Suprapubic skin (tissue), 3 donors: ENCODE measurements around the gene NUTM2A.
"Not testable (repeated sequence)": the region's sequence is repeated elsewhere in the genome, so short reads cannot be mapped to it uniquely, and the experiment has no call there.

ENCODE experiments used
- EP300 ChIP-seq: sonication (generic); formaldehyde crosslinking; IDR thresholded peaks from one replicate; pipeline ENCODE4 v1.6.1; 2017; ENCODE audit warnings: antibody characterized with exemption
- POLR2A ChIP-seq, 2 donors: fragments of 450-650 bp; IDR thresholded peaks; one replicate each; pipeline ENCODE4 v1.6.1; 2017; ENCODE audit warnings: antibody characterized with exemption in 2 of 2, mild to moderate bottlenecking in 2 of 2, moderate library complexity in 2 of 2
- TF ChIP-seq, protein P1 (sequence below), 2 donors: fragments of 200-600 bp in 1 of 2; fragments of 450-650 bp in 1 of 2; sonication (generic) in 1 of 2; IDR thresholded peaks; one replicate each; pipeline ENCODE4 v1.5.1; 2016 to 2019; ENCODE audit warnings: antibody characterized with exemption in 2 of 2, mild to moderate bottlenecking in 1 of 2, moderate library complexity in 1 of 2

DNA sequence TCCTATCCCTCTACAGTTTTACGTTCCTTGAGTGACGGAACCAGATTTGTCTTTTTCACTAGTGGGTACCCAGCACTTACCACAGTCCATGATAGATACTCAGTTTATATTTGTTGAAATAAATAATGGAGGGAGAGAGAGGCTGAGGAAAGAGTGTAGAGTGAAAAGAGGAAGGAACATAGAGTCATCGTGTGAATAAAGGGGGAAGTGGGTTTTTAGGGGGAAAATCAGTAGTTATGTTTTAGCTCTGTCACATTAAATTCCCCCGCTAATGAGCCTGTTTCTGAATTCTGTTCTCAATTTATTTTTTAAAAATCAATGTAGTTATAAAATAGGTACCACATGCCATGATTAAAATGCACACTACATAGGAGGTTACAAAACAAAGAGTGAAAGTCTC is 39.2 kb upstream of the NUTM2A start:
- TF ChIP-seq, protein P1, sequence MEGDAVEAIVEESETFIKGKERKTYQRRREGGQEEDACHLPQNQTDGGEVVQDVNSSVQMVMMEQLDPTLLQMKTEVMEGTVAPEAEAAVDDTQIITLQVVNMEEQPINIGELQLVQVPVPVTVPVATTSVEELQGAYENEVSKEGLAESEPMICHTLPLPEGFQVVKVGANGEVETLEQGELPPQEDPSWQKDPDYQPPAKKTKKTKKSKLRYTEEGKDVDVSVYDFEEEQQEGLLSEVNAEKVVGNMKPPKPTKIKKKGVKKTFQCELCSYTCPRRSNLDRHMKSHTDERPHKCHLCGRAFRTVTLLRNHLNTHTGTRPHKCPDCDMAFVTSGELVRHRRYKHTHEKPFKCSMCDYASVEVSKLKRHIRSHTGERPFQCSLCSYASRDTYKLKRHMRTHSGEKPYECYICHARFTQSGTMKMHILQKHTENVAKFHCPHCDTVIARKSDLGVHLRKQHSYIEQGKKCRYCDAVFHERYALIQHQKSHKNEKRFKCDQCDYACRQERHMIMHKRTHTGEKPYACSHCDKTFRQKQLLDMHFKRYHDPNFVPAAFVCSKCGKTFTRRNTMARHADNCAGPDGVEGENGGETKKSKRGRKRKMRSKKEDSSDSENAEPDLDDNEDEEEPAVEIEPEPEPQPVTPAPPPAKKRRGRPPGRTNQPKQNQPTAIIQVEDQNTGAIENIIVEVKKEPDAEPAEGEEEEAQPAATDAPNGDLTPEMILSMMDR (IDR thresholded peaks at IDR 0.05), result not testable (repeated sequence)
- not testable (repeated sequence) for TF ChIP-seq POLR2A (IDR thresholded peaks at IDR 0.05); EP300
